HG03103 (cell line): Measurements from ENCODE around the gene CACNB4.

ENCODE experiments used
- ATAC-seq: cut with Tn5 transposase; IDR thresholded peaks from one replicate; pipeline ENCODE4 v1.9.1; 2021; ENCODE audit warnings: low read depth; ENCODE audit not compliant: unreplicated experiment

CACNB4 gene

DNA sequence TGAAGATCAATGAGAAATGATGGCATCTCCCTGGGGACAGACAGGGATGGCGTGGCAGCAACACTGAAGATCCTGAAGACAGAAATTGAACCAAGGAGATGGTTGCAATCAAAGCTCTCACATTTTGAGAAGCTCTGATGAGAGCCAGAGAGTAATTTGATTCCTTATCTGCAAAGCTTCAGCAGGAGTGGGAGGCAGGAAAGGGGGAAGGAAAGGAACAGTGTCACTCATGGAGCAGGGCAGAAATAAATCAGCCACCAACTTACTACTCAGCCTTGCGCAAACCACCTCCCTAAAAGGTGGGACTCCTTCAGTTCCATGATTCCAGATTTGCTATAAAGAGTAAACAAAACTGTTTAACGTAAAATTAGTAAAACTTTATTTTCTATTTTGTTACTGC is 119.2 kb downstream of the CACNB4 start:
- ATAC-seq: no peak

GRCh38 chr2:151978709-151979108 is 120.1 kb downstream of the CACNB4 start:
- no peak for ATAC-seq

- ATAC-seq: no peak
Observed at GRCh38 chr2:151977631-151978030, 121.2 kb downstream of the CACNB4 start.

- no peak for ATAC-seq
Observed at GRCh38 chr2:151976945-151977353, 121.9 kb downstream of the CACNB4 start.

DNA sequence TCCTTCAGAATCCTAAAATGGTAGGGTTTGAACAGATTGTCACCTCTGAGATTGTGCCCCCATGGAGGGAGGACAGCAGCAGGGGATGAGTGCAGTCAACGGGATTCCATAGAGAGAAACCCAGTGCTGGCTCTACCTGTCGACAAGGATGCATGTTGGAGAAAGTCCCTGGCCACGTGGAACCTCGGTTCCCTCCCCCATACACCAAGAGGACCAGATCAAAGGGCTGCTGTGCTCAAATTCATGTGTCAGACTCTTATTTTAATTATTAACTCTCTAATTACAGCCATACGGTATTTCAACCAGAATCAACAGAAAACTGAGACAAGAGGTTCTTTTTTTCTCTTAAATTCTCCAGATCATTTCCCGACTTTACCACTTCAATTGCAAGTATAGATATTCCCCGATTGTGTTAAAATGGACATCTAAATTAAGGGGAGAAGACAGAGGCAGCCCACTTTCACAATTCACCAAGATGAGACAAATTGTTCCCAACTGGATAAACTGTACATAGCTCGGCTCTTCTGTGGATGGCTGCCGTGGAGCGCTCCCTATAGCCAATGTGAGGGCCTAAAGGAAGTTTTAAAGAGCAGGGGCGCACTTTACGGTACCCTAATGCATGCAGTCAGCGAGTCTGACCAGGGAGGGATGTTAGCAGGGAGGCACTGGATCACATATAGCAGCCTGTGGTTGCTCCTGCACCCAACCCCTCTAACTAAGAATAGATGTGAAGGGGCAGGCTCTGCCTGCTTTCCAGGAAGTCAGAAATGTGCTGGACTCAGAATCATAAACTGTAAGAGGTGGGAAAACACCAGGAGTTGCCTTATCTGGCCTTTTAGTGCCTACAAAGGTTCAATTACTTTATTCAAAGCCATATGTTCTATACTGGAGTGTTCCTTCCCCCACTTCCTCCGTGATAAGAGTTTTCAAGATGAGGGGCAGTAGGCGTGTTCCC is 123.1 kb downstream of the CACNB4 start:
- no peak for ATAC-seq

- ATAC-seq: no peak
Observed at GRCh38 chr2:151974988-151975387, 123.9 kb downstream of the CACNB4 start.

DNA sequence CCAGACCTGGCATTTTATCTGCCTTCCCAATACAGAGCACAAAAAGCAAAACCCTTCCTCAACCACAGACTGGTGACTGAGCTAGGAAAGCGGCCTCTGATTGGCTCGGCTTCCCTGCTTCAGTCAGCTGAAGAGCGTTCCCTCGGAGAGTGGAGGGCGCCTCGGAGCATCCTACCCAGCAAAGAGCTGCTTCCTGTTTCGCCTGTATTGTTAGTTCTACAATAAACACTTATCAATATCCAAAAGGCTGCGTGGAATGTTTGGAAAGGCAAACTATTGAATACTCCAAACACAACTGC is 125.0 kb downstream of the CACNB4 start:
- no peak for ATAC-seq

DNA sequence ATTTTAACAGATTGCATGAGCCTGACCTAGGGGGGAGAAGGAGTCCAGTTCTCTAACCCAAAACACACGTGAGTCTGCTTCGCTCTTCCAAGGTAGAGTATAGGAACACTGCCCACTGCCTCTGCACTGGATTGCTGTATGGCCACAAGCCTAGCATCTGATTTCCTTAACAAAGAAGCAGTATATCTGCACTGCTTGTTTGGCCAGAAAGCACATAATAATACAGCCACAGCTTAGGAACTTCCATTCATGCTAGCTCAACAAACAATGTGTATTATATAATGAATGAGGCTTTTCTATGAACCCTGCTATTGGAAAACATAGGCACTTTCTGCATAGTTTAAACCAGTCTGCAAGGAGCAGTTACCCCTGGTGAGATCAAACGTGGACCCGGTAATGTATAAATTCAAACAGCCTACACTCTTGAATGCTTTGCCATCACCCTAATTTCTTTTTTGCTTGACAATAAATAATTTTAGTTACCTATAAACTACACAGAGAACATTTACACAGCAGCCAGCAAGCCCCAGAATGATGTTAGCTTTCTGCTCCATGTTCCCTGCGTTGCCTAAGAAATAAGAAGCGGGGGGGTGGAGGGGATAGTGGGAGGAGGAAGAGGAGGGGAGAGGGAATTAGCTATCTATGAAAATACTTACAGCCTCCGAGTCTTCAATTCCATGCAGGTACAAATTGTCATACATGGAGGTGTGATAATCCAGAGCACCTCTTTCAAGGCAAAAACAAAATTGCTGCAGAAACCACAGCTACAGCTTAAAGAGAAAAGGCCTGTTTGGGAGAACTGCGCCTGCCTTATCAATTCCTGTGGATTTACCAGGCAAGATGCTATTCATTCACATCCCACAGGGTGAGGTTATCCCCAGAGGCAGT is 125.6 kb downstream of the CACNB4 start:
- no peak for ATAC-seq

DNA sequence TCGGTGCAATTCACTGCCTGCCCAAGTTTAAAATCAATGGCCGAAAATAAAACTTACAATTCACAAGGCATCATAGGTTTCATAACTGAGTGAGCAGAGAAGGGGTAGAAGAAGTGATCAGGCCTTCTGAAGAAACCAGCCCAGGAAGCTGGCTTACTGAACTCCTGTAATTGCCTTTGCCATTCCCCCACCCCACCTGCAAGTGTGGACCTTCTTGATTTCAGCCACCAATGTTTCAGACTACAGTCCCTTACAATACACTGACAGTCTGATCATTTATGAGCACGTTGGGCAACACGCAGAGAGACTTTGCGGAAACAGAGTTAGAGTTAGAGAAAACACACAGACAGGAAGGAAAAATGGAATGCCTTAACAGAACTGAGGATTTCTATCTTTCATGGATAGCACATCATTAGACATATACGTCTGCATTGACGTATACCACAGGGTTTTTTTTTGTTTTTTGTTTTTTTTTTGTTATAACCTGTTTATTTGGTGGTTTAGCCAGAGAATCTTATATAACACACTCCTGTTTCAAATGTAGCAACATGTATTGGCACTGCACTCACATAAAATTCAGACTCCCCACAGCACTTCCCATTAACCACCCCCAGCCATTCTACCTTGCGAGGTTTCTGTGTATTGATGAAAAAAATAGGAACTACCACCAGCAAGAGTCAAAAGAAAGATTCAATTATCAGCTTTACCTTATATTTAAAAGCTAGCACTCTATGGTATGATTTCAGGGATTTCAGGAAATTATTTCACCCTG is 126.4 kb downstream of the CACNB4 start:
- no peak for ATAC-seq

DNA sequence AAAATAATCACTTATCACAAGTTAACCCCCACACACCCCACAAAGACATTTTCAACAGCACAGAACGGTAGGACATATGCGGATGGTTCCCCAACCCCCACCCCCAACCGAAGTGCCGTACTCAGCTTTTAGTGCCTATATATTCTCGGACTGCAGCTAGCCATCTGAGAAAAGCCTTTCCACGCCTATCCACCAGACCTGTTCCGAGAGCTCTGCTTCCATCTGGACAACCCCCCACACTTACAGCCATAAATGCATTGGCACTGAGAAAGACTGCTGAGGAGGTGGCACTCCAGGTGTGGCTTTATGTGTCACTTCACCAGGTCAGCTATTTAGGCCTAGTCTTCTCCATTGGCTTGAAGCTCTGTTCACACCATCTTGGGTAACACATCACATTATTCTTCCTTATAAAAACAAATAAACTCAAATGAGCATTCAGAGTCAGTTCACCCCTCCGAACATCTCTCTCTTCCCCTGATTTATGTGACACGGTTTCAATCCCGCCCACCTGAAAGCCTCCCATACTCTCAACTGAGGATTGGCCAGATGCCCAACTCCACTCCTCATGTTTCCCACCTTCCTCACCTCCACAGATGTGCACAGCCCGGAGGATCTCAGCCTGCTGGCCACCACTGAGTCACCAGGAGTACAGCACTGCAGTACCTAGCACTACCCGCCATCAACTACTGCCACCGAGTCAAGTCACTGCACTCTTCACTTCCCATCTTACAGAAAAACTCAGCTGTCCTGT is 127.4 kb downstream of the CACNB4 start:
- no peak for ATAC-seq

DNA sequence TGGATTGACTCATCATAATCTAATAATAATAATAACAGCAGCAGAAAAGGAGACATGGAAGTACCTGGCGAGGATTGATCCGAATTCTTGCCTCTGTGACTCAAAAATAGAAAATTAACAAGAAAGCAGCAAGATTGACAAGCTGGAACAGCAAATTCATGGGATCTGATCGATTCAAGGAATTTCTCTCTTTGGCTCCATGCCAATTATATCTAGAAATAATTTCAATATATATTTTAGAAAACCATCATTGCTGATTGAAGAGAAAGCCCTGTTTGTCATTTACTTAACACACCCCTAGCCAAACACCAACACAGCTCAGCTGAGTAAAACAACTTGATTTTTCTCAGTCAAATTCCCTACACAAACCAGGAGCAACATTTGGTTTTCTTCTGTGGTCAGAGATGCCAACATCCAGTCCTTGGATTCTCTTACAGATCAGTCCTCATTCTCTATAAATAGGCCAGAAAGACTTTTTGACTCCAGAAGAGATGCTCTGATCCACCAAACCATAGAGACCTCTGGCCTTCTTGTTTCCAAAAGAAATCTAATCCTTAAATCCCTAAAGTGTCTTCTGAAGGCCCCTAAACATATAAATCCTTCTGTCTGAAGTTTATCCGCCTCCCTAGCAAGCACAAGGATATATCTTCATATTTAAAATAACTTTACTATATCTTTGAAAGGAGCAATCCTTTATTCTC is 129.9 kb downstream of the CACNB4 start:
- ATAC-seq: no peak

DNA sequence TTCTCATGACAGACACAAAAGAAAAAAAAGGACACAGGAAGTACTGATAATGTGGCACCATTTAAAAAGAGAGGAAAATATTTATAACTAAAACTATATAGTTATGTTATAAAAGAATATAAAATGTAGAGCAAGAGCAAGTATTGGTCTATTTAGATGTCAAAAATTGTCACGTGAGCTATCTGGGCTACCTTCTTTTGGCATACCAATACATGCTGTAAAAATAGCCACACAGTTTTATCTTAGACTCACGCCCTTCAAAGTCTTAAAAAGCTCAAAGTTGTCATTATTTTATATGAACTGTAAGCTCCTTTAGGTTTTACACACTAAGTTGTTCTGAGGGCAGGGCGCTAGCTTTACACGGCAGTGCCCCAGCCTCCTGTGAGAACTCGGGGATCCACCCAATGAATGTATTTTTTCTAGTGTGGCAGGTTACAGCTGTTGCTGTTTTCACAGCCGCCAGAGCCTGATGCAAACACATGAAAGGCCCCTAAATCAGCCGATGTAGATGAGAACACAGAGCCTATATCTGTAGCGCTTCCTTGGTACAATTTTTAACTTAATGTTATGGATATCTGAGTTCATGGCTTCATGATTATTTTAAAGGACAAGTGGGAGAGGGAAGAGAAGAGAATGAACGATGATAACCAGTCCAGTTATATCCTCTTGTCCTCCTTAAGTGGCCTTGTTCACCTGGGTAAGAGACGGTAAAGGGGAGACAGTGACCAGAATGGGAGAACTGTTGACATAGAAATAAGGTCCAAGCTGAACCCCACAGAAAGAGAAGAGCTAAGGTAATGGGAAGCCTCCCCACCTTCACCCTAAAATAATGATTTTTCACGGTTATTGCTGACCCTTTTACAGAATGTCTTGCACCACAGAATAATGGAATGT is 130.8 kb downstream of the CACNB4 start:
- ATAC-seq: no peak

GRCh38 chr2:151965884-151966283 is 133.0 kb downstream of the CACNB4 start:
- no peak for ATAC-seq

GRCh38 chr2:151961558-151961957 is 137.3 kb downstream of the CACNB4 start:
- ATAC-seq: no peak

DNA sequence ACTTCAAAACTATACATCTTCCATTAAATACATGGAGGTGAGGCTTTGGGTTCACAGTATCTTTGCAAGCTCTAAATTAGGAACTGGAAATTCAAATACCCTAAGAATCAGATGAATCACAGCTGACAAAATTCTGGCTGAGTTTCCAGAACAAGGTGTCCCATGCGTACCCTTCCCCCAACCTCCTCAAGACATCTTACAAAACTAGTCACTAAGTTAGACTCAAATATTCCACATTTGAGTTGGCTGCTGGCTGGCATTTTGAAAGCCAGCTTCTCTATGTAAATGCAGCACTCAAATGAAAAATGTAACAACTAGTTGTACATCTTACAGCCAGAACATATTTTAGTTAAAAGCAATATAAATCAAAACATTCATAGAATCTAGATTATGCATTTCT is 139.6 kb downstream of the CACNB4 start:
- ATAC-seq: no peak

DNA sequence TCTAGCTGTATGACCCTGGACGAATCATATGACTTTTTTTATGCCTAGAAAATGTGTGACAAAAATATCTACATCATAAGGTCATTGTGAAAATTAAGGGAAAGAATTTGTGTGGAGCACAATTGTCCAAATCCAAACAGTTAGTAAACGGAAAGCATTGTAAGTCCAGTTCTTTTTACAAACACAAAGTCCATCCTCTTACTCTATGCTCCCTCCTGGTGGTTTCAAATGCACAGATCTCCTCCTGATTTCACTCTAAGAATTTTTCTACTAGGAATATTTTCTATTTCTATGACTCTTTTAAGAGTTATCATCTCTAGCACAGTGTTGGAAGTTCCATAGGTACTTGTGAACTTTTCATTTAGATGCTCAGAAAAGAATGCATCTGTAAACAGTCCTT is 145.4 kb downstream of the CACNB4 start:
- ATAC-seq: no peak

DNA sequence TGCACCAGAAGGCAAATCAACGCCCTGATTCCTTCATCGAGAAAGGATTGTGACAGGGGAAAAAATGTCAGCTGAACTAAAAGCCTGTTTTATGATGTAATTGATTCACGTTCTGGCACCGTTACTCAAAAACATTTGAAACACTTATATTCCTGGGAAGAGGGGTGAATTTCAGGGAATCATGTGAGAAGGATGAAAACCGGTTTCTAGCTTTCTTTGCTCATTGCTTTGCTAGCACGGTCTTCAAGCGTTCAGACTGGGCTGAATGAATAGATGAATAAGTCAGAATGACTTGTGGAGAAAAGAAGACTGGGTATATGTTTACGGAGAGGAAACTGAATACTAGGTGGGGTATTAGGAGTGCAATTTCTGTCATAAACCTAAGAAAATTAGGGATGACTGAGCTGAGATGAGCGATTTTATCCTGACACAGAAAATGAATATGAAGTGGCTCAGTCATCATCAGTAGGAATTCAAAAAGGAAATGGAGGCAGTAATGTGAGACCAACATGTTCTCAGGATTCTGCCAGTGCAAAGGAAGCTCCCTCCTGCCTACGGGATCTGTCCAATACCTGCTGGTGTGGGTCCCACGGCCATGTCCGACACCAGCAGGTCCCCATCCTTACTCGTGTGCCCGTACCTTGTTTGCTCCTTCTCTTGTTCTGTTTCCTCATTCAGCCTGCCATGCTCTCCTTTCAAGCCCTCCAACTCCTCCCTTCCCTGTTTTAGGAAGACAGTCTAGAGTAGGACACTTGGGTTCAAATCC is 146.0 kb downstream of the CACNB4 start:
- no peak for ATAC-seq

DNA sequence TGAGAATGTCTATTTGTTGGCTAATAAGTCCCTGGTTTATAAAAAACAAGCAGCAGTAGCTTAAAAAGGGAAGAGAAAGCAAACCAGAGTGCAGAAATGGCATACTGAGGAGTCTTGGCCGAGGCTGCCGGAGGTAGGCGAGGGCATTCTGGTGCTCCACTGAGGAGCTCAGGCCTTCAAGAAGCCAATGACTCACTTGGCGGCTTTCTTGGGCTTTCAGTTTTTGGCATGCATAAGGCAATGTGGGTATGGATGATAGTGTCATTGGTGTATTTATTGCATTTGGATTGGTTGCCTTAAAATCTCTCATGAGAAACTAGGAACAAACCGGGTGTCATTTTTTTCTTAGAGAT is 151.1 kb downstream of the CACNB4 start:
- ATAC-seq: no peak
